Stimulated activated effector memory CD8-positive, alpha-beta T cell treated with anti-CD3 and anti-CD28 coated beads, Interleukin-12 subunit alpha, Interleukin-12 subunit beta, amount 100 ng/mL, for 72 hours (primary cell): ENCODE measurements around the gene RGS2.

Experiments
- ATAC-seq: fragments of 150-1000 bp; cut with Tn5 transposase; 2 replicates; pipeline ENCODE4 v1.10.0; 2021
- DNase-seq, 2 donors: peaks; one replicate each; pipeline ENCODE4 v3.0.0; 2021 to 2022; ENCODE audit warnings: low spot score in 2 of 2
- H3K27ac Mint-ChIP-seq: one replicate; pipeline ENCODE4 v1.8.0; 2022; ENCODE audit warnings: mild to moderate bottlenecking, mixed read lengths
- H3K36me3 Mint-ChIP-seq: one replicate; pipeline ENCODE4 v1.8.0; 2022; ENCODE audit warnings: mild to moderate bottlenecking, mixed read lengths
- H3K4me1 Mint-ChIP-seq: one replicate; pipeline ENCODE4 v1.8.0; 2022; ENCODE audit warnings: mixed read lengths
- H3K4me3 Mint-ChIP-seq: one replicate; pipeline ENCODE4 v1.8.0; 2022; ENCODE audit warnings: mild to moderate bottlenecking, mixed read lengths
- H3K9me3 Mint-ChIP-seq: one replicate; pipeline ENCODE4 v1.8.0; 2022; ENCODE audit warnings: mixed read lengths

RGS2 gene

GRCh38 chr1:192808518-192809306 is at the start of gene RGS2:
Gene RGS2 (plus strand): TSS chr1:192809039. CDS start chr1:192809072, 33 bp downstream.
- Mint-ChIP-seq H3K27ac (peak within 1 kb of the TSS; percentile 94), H3K36me3 (peaks cover 58% of the 10 kb centered on the region)

GRCh38 chr1:192759104-192759503 is 49.7 kb upstream of the RGS2 start:
- no peaks in the 10 kb centered on the region for H3K9me3 Mint-ChIP-seq
- no peak for ATAC-seq
- no peak overlapping the region for H3K4me3 Mint-ChIP-seq
- H3K27ac Mint-ChIP-seq, result no peak overlapping the region
- no peaks in the 10 kb centered on the region for H3K36me3 Mint-ChIP-seq
- no peak for DNase-seq
- H3K4me1 Mint-ChIP-seq, result peaks cover 11% of the 10 kb centered on the region

More at GRCh38 chr1:192808518-192809306, at the start of gene RGS2:
- ATAC-seq (peak; percentile 93), DNase-seq (peak; percentile 72 to 88)
- Mint-ChIP-seq H3K4me1 (peaks cover 43% of the 10 kb centered on the region), H3K4me3 (peak within 1 kb of the TSS; percentile 94), H3K9me3 (no peaks in the 10 kb centered on the region)

- DNase-seq (no peak), ATAC-seq (no peak)
- peaks cover 11% of the 10 kb centered on the region for H3K4me1 Mint-ChIP-seq
These were observed 46.6 kb upstream of the RGS2 start for GRCh38 chr1:192762265-192762664.

GRCh38 chr1:192763243-192763642 is 45.6 kb upstream of the RGS2 start:
- no peak for ATAC-seq
- Mint-ChIP-seq H3K27ac (no peak overlapping the region), H3K4me1 (peaks cover 11% of the 10 kb centered on the region), H3K9me3 (no peaks in the 10 kb centered on the region), H3K36me3 (no peaks in the 10 kb centered on the region), H3K4me3 (no peak overlapping the region)
- DNase-seq, result no peak

More at GRCh38 chr1:192762265-192762664, 46.6 kb upstream of the RGS2 start:
- H3K4me3 Mint-ChIP-seq, result no peak overlapping the region
- no peaks in the 10 kb centered on the region for H3K9me3 Mint-ChIP-seq
- H3K36me3 Mint-ChIP-seq, result no peaks in the 10 kb centered on the region
- H3K27ac Mint-ChIP-seq, result no peak overlapping the region

- Mint-ChIP-seq H3K36me3 (no peaks in the 10 kb centered on the region), H3K27ac (no peak overlapping the region), H3K4me3 (no peak overlapping the region), H3K9me3 (no peaks in the 10 kb centered on the region), H3K4me1 (peaks cover 11% of the 10 kb centered on the region)
- ATAC-seq (no peak), DNase-seq (no peak)
These were observed 45.1 kb upstream of the RGS2 start for GRCh38 chr1:192763756-192764155.

- no peak overlapping the region for H3K4me3 Mint-ChIP-seq
- no peak for ATAC-seq
- no peaks in the 10 kb centered on the region for H3K36me3 Mint-ChIP-seq
- no peaks in the 10 kb centered on the region for H3K9me3 Mint-ChIP-seq
- no peak overlapping the region for H3K27ac Mint-ChIP-seq
- H3K4me1 Mint-ChIP-seq, result peaks cover 11% of the 10 kb centered on the region
- DNase-seq, result no peak
These were observed 44.2 kb upstream of the RGS2 start for GRCh38 chr1:192764675-192765074.

GRCh38 chr1:192766009-192766625 is 42.7 kb upstream of the RGS2 start:
- Mint-ChIP-seq H3K9me3 (no peaks in the 10 kb centered on the region), H3K36me3 (no peaks in the 10 kb centered on the region)

GRCh38 chr1:192766876-192767275 is 42.0 kb upstream of the RGS2 start:
- Mint-ChIP-seq H3K4me1 (peaks cover 11% of the 10 kb centered on the region), H3K36me3 (no peaks in the 10 kb centered on the region), H3K9me3 (no peaks in the 10 kb centered on the region), H3K4me3 (no peak overlapping the region), H3K27ac (no peak overlapping the region)
- DNase-seq (no peak), ATAC-seq (no peak)

More at GRCh38 chr1:192766009-192766625, 42.7 kb upstream of the RGS2 start:
- peaks cover 11% of the 10 kb centered on the region for H3K4me1 Mint-ChIP-seq
- H3K27ac Mint-ChIP-seq, result no peak overlapping the region
- DNase-seq (no peak), ATAC-seq (no peak)
- H3K4me3 Mint-ChIP-seq, result no peak overlapping the region

GRCh38 chr1:192767798-192768197 is 41.0 kb upstream of the RGS2 start:
- H3K9me3 Mint-ChIP-seq, result no peaks in the 10 kb centered on the region
- ATAC-seq (no peak), DNase-seq (no peak)
- no peak overlapping the region for H3K4me3 Mint-ChIP-seq
- H3K4me1 Mint-ChIP-seq, result peaks cover 4% of the 10 kb centered on the region
- H3K36me3 Mint-ChIP-seq, result no peaks in the 10 kb centered on the region
- no peak overlapping the region for H3K27ac Mint-ChIP-seq

GRCh38 chr1:192768463-192768862 is 40.4 kb upstream of the RGS2 start:
- no peak overlapping the region for H3K27ac Mint-ChIP-seq
- no peak for ATAC-seq

GRCh38 chr1:192771341-192771740 is 37.5 kb upstream of the RGS2 start:
- no peak for DNase-seq
- no peak overlapping the region for H3K27ac Mint-ChIP-seq
- no peak overlapping the region for H3K4me3 Mint-ChIP-seq

More at GRCh38 chr1:192768463-192768862, 40.4 kb upstream of the RGS2 start:
- H3K4me3 Mint-ChIP-seq, result no peak overlapping the region
- H3K36me3 Mint-ChIP-seq, result no peaks in the 10 kb centered on the region
- no peak for DNase-seq
- H3K9me3 Mint-ChIP-seq, result no peaks in the 10 kb centered on the region
- H3K4me1 Mint-ChIP-seq, result no peaks in the 10 kb centered on the region

GRCh38 chr1:192775631-192776030 is 33.2 kb upstream of the RGS2 start:
- ATAC-seq (no peak), DNase-seq (no peak)
- Mint-ChIP-seq H3K9me3 (no peaks in the 10 kb centered on the region), H3K36me3 (no peaks in the 10 kb centered on the region), H3K4me1 (no peaks in the 10 kb centered on the region), H3K27ac (no peak overlapping the region), H3K4me3 (no peak overlapping the region)

More at GRCh38 chr1:192771341-192771740, 37.5 kb upstream of the RGS2 start:
- Mint-ChIP-seq H3K36me3 (no peaks in the 10 kb centered on the region), H3K4me1 (no peaks in the 10 kb centered on the region), H3K9me3 (no peaks in the 10 kb centered on the region)
- ATAC-seq, result no peak

GRCh38 chr1:192776206-192776605 is 32.6 kb upstream of the RGS2 start:
- H3K4me1 Mint-ChIP-seq, result no peaks in the 10 kb centered on the region
- H3K4me3 Mint-ChIP-seq, result no peak overlapping the region
- no peak for ATAC-seq
- no peaks in the 10 kb centered on the region for H3K36me3 Mint-ChIP-seq
- no peaks in the 10 kb centered on the region for H3K9me3 Mint-ChIP-seq
- no peak for DNase-seq
- H3K27ac Mint-ChIP-seq, result no peak overlapping the region

GRCh38 chr1:192776998-192777397 is 31.8 kb upstream of the RGS2 start:
- Mint-ChIP-seq H3K9me3 (no peaks in the 10 kb centered on the region), H3K36me3 (no peaks in the 10 kb centered on the region), H3K27ac (no peak overlapping the region), H3K4me1 (no peaks in the 10 kb centered on the region), H3K4me3 (no peak overlapping the region)
- ATAC-seq (no peak), DNase-seq (no peak)

- H3K9me3 Mint-ChIP-seq, result no peaks in the 10 kb centered on the region
- H3K36me3 Mint-ChIP-seq, result no peaks in the 10 kb centered on the region
- H3K4me1 Mint-ChIP-seq, result no peaks in the 10 kb centered on the region
- no peak overlapping the region for H3K4me3 Mint-ChIP-seq
- DNase-seq (no peak), ATAC-seq (no peak)
- H3K27ac Mint-ChIP-seq, result no peak overlapping the region
These were observed 25.0 kb upstream of the RGS2 start for GRCh38 chr1:192783791-192784190.

GRCh38 chr1:192784397-192784796 is 24.4 kb upstream of the RGS2 start:
- Mint-ChIP-seq H3K4me1 (no peaks in the 10 kb centered on the region), H3K36me3 (no peaks in the 10 kb centered on the region), H3K4me3 (no peak overlapping the region), H3K9me3 (no peaks in the 10 kb centered on the region), H3K27ac (no peak overlapping the region)
- no peak for DNase-seq
- ATAC-seq, result no peak
